ENCODE measurements around the gene LCK. TPM values are rescaled to one million over a fixed set of nuclear protein-coding genes. Genes with fewer than 3 reads are reported as not detected.
A peak's percentile ranks its signal among the peaks of the same experiment; 100 is the strongest.

The LCK gene
- total and polyA plus RNA-seq, 4 donors: 0.22 to 0.50 (median 0.34) TPM

DNA sequence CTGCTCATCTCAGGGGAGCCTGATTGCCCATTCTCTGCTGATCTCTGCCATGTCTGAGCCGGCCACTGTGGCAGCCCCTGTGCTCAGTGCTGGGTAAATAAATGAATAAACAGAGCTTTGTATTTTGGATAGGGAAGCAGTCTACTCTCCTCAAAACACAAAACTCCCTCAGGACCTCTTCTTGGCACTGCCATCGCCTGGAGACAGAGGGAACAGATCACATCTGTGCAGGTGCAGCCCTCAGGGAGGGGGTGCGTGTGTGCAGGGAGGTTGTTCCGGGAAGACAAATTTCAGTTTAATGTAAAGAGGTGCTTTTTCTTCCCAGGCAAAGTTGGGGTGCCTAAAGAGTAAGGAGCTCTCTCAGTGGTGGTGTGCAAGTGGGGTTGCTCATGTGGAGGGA, 11.7 kb upstream of the LCK start:
- peaks cover 41% of the 10 kb centered on the region for H3K4me1 ChIP-seq (ENCODE audit: control insufficient read depth, insufficient read depth, low read length)
- H3K27ac ChIP-seq (ENCODE audit: low read depth, low read length): peak overlapping the region; percentile 59

DNA sequence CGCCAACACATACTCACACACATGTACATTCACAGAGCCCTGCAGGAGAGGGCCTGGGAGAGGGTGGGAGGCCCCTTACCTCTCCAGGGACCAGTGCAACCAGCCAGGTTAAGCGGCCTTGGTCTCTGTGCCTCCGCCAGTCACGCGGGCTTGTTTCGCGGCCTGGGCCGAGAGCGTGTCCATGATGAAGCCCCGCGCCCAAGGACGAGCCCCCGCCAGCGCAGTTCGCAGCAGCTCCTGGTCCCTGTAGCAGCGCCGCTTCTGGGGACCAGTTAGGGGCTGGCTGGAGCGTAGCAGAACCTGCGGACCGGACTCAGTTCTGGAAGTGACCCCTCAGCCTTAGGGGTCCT, 11.3 kb upstream of the LCK start:
- no peaks in the 10 kb centered on the region for H3K9me3 ChIP-seq (ENCODE audit: control insufficient read depth, insufficient read depth, low read length)
- peak overlapping the region; percentile 59 for H3K27ac ChIP-seq (ENCODE audit: low read depth, low read length)
- peak overlapping the region; percentile 79 for H3K4me3 ChIP-seq (ENCODE audit: low read depth, low read length)
- no peaks in the 10 kb centered on the region for H3K27me3 ChIP-seq (ENCODE audit: control insufficient read depth, insufficient read depth, low read length)
- peaks cover 5% of the 10 kb centered on the region for H3K36me3 ChIP-seq (ENCODE audit: control insufficient read depth, insufficient read depth, low read length)
- peaks cover 41% of the 10 kb centered on the region for H3K4me1 ChIP-seq (ENCODE audit: control insufficient read depth, insufficient read depth, low read length)
- 19% methylated on average over 20 of the region's 20 CpGs for WGBS (ENCODE audit: insufficient coverage)
- DNase-seq (ENCODE audit: low read depth in 4 of 6, low spot score in 6 of 6): peak in 2 of 6 donors; percentile 36 to 37

More for the DNA sequence above, 11.7 kb upstream of the LCK start:
- no peaks in the 10 kb centered on the region for H3K27me3 ChIP-seq (ENCODE audit: control insufficient read depth, insufficient read depth, low read length)
- H3K4me3 ChIP-seq (ENCODE audit: low read depth, low read length): peak overlapping the region; percentile 79
- peaks cover 9% of the 10 kb centered on the region for H3K36me3 ChIP-seq (ENCODE audit: control insufficient read depth, insufficient read depth, low read length)
- WGBS (ENCODE audit: insufficient coverage): 57% methylated on average over 3 of the region's 4 CpGs
- peak in 2 of 6 donors; percentile 36 to 62 for DNase-seq (ENCODE audit: low read depth in 4 of 6, low spot score in 6 of 6)
- H3K9me3 ChIP-seq (ENCODE audit: control insufficient read depth, insufficient read depth, low read length): no peaks in the 10 kb centered on the region

- peak in 3 of 6 donors; percentile 29 to 85 (median 82) for DNase-seq (ENCODE audit: low read depth in 4 of 6, low spot score in 6 of 6)
- H3K4me3 ChIP-seq (ENCODE audit: low read depth, low read length): peak overlapping the region; percentile 79
- H3K9me3 ChIP-seq (ENCODE audit: control insufficient read depth, insufficient read depth, low read length): no peaks in the 10 kb centered on the region
- peak overlapping the region; percentile 59 for H3K27ac ChIP-seq (ENCODE audit: low read depth, low read length)
- H3K4me1 ChIP-seq (ENCODE audit: control insufficient read depth, insufficient read depth, low read length): peaks cover 41% of the 10 kb centered on the region
- H3K36me3 ChIP-seq (ENCODE audit: control insufficient read depth, insufficient read depth, low read length): peaks cover 2% of the 10 kb centered on the region
- no peaks in the 10 kb centered on the region for H3K27me3 ChIP-seq (ENCODE audit: control insufficient read depth, insufficient read depth, low read length)
- WGBS (ENCODE audit: insufficient coverage): under 1% methylated on average over 59 of the region's 62 CpGs
Observed at GRCh38 chr1:32240140-32240951, 10.7 kb upstream of the LCK start.

- DNase-seq (ENCODE audit: low read depth in 4 of 6, low spot score in 6 of 6): peak in 3 of 6 donors; percentile 21 to 79 (median 58)
- peaks cover 41% of the 10 kb centered on the region for H3K4me1 ChIP-seq (ENCODE audit: control insufficient read depth, insufficient read depth, low read length)
- no peaks in the 10 kb centered on the region for H3K9me3 ChIP-seq (ENCODE audit: control insufficient read depth, insufficient read depth, low read length)
- H3K4me3 ChIP-seq (ENCODE audit: low read depth, low read length): peak overlapping the region; percentile 79
- under 1% methylated on average over 55 of the region's 55 CpGs for WGBS (ENCODE audit: insufficient coverage)
- peaks cover 2% of the 10 kb centered on the region for H3K36me3 ChIP-seq (ENCODE audit: control insufficient read depth, insufficient read depth, low read length)
- no peaks in the 10 kb centered on the region for H3K27me3 ChIP-seq (ENCODE audit: control insufficient read depth, insufficient read depth, low read length)
- H3K27ac ChIP-seq (ENCODE audit: low read depth, low read length): peak overlapping the region; percentile 59
Observed at GRCh38 chr1:32241001-32241763, 9.9 kb upstream of the LCK start.

- DNase-seq (ENCODE audit: low read depth in 4 of 6, low spot score in 6 of 6): peak in 2 of 6 donors; percentile 7 to 44
- no peaks in the 10 kb centered on the region for H3K27me3 ChIP-seq (ENCODE audit: control insufficient read depth, insufficient read depth, low read length)
- no peaks in the 10 kb centered on the region for H3K36me3 ChIP-seq (ENCODE audit: control insufficient read depth, insufficient read depth, low read length)
- no peak overlapping the region for H3K4me3 ChIP-seq (ENCODE audit: low read depth, low read length)
- H3K9me3 ChIP-seq (ENCODE audit: control insufficient read depth, insufficient read depth, low read length): no peaks in the 10 kb centered on the region
- H3K27ac ChIP-seq (ENCODE audit: low read depth, low read length): no peak overlapping the region
- 93% methylated on average over 2 of the region's 7 CpGs for WGBS (ENCODE audit: insufficient coverage)
- H3K4me1 ChIP-seq (ENCODE audit: control insufficient read depth, insufficient read depth, low read length): peaks cover 41% of the 10 kb centered on the region
Observed at GRCh38 chr1:32242341-32242851, 8.7 kb upstream of the LCK start.

DNA sequence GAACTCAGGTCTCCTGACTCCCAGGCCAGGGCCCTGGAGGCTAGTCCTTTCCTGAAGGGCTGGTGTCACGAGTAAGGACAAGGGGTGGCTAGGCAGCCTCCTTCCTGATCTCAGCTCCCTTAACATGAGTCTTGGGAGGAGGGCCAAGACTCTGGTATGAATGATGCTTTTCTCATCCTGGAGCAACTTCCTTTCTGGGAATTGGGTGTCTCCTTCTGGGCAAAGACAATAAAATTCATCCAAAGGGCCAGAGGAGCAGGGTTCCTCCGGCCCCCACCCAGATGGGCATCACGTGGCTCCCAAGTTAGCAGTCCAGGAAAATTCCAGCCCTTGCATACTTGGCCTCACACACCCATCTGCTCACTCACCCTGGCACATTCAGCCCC, 4.2 kb upstream of the LCK start, which contains the start of gene FAM167B:
TSS of gene FAM167B (plus strand) at position 335 of the 386 bp plus-strand sequence. CDS start 200 bp downstream, outside the sequence.
- no peaks in the 10 kb centered on the region for H3K27me3 ChIP-seq (ENCODE audit: control insufficient read depth, insufficient read depth, low read length)
- WGBS (ENCODE audit: insufficient coverage): 62% methylated on average over 2 of the region's 3 CpGs
- H3K9me3 ChIP-seq (ENCODE audit: control insufficient read depth, insufficient read depth, low read length): no peaks in the 10 kb centered on the region
- DNase-seq (ENCODE audit: low read depth in 4 of 6, low spot score in 6 of 6): peak in 1 of 6 donors; percentile 45
- H3K4me1 ChIP-seq (ENCODE audit: control insufficient read depth, insufficient read depth, low read length): peaks cover 30% of the 10 kb centered on the region
- H3K36me3 ChIP-seq (ENCODE audit: control insufficient read depth, insufficient read depth, low read length): no peaks in the 10 kb centered on the region
- no peak within 1 kb of the TSS for H3K4me3 ChIP-seq (ENCODE audit: low read depth, low read length)
- no peak within 1 kb of the TSS for H3K27ac ChIP-seq (ENCODE audit: low read depth, low read length)

DNA sequence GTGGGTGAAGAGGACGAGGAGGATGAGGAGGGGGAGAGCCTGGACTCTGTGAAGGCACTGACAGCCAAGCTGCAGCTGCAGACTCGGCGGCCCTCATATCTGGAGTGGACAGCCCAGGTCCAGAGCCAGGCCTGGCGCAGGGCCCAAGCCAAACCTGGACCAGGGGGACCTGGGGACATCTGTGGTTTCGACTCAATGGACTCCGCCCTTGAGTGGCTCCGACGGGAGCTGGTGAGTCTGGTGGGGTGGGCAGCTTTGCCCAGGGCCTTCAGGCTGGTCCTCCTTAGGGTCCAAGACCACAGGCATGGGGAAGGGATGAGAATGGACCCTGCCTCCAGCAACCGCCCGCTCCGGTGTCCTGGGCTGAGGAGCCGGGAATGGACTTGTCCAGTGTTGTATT, 3.6 kb upstream of the LCK start:
- no peaks in the 10 kb centered on the region for H3K27me3 ChIP-seq (ENCODE audit: control insufficient read depth, insufficient read depth, low read length)
- 90% methylated on average over 8 of the region's 12 CpGs for WGBS (ENCODE audit: insufficient coverage)
- peaks cover 24% of the 10 kb centered on the region for H3K4me1 ChIP-seq (ENCODE audit: control insufficient read depth, insufficient read depth, low read length)
- no peak overlapping the region for H3K27ac ChIP-seq (ENCODE audit: low read depth, low read length)
- no peak for DNase-seq (ENCODE audit: low read depth in 4 of 6, low spot score in 6 of 6)
- no peaks in the 10 kb centered on the region for H3K9me3 ChIP-seq (ENCODE audit: control insufficient read depth, insufficient read depth, low read length)
- no peak overlapping the region for H3K4me3 ChIP-seq (ENCODE audit: low read depth, low read length)
- H3K36me3 ChIP-seq (ENCODE audit: control insufficient read depth, insufficient read depth, low read length): no peaks in the 10 kb centered on the region

DNA sequence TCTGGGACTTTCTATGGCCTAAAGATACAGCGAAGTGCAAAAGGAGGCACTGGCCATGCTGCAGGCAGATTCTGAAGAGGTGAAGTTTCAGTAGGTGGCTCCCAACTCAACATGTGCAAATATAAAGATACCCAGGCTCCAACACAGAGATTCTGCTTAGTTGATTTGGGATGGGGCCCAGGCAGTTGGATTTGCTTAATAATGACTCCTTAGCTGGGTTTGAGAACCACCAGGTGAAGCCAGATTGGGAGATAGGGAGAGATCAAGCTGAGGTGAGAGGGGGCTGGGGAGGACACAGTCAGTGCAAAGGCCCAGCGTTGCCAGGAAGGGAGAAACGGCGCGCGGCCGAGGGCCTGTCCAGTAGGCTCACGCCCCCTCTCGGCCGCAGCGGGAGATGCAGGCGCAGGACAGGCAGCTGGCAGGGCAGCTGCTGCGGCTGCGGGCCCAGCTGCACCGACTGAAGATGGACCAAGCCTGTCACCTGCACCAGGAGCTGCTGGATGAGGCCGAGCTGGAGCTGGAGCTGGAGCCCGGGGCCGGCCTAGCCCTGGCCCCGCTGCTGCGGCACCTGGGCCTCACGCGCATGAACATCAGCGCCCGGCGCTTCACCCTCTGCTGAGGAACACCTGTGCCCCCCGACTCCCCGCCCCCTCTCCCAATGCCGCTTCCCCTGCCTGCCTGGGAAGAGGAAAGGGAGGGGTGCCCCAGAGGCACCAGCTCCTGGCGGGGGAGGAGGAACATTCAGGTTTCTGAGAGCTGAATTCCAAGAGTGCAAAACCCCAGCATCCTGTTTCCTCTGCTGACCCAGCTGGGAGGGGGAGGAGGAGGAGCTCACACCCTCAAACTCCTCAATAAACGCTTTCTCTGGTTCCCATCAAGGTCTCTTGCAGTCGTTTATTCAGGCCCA, 2.8 kb upstream of the LCK start:
- peaks cover 21% of the 10 kb centered on the region for H3K4me1 ChIP-seq (ENCODE audit: control insufficient read depth, insufficient read depth, low read length)
- H3K9me3 ChIP-seq (ENCODE audit: control insufficient read depth, insufficient read depth, low read length): no peaks in the 10 kb centered on the region
- H3K27ac ChIP-seq (ENCODE audit: low read depth, low read length): no peak overlapping the region
- DNase-seq (ENCODE audit: low read depth in 4 of 6, low spot score in 6 of 6): peak in 2 of 6 donors; percentile 36 to 60
- no peaks in the 10 kb centered on the region for H3K36me3 ChIP-seq (ENCODE audit: control insufficient read depth, insufficient read depth, low read length)
- no peak overlapping the region for H3K4me3 ChIP-seq (ENCODE audit: low read depth, low read length)
- 5% methylated on average over 22 of the region's 31 CpGs for WGBS (ENCODE audit: insufficient coverage)
- H3K27me3 ChIP-seq (ENCODE audit: control insufficient read depth, insufficient read depth, low read length): no peaks in the 10 kb centered on the region

All from spinal cord (tissue), 10 donors.